Activated CD8-positive, alpha-beta T cell treated with anti-CD3 and anti-CD28 coated beads for 36 hours (primary cell): ENCODE data around the gene PBX3. TPM values are rescaled to one million over a fixed set of nuclear protein-coding genes. Genes with fewer than 3 reads are reported as not detected.

Experiments used
- ATAC-seq: fragments of 200-7000 bp; cut with Tn5 transposase; one replicate; pipeline ENCODE4 v1.10.0; 2021; ENCODE audit warnings: mild to moderate bottlenecking, moderate library complexity
- CTCF ChIA-PET: fragments of 350-600 bp; sonication (Branson Sonifier 250); formaldehyde crosslinking; loops from one replicate; lab custom pipeline; 2021; ENCODE audit warnings: antibody characterized with exemption; lab: Charles Lee
- POLR2A ChIA-PET: fragments of 350-600 bp; sonication (Branson Sonifier 250); formaldehyde crosslinking; loops from one replicate; lab custom pipeline; 2021; ENCODE audit warnings: antibody characterized with exemption; lab: Charles Lee
- DNase-seq: peaks from one replicate; pipeline ENCODE4 v3.0.0-alpha.2; 2020
- H3K27ac Mint-ChIP-seq: one replicate; pipeline ENCODE4 v1.8.0; 2021; ENCODE audit warnings: mild to moderate bottlenecking, mixed read lengths
- H3K27me3 Mint-ChIP-seq: one replicate; pipeline ENCODE4 v1.8.0; 2021; ENCODE audit warnings: mixed read lengths
- H3K36me3 Mint-ChIP-seq: one replicate; pipeline ENCODE4 v1.8.0; 2021; ENCODE audit warnings: low read depth, mixed read lengths
- H3K4me1 Mint-ChIP-seq: one replicate; pipeline ENCODE4 v1.8.0; 2021; ENCODE audit warnings: low read depth, mixed read lengths
- H3K4me3 Mint-ChIP-seq: one replicate; pipeline ENCODE4 v1.8.0; 2021; ENCODE audit warnings: mild to moderate bottlenecking, moderate library complexity, mixed read lengths
- H3K9me3 Mint-ChIP-seq: one replicate; pipeline ENCODE4 v1.8.0; 2021; ENCODE audit warnings: mixed read lengths
- CTCF ChIP-seq: fragments of 200-600 bp; IDR thresholded peaks from one replicate; pipeline ENCODE4 v1.8.0; 2022; ENCODE audit warnings: antibody characterized with exemption, mild to moderate bottlenecking
- intact Hi-C: fragments of 100-400 bp; cut with micrococcal nuclease; formaldehyde crosslinking; loops from one replicate; pipeline ENCODE4 v1.10.0; 2022
- total RNA-seq, 2 experiments: library from RNA; stranded (reverse); gene quantifications; one replicate each; pipeline ENCODE4 v1.2.3, GENCODE V29; 2021

Gene PBX3
- total RNA-seq, 2 experiments from 2014 or later, result 11.5 to 14.1 TPM

GRCh38 chr9:125826850-125827249 is 79.7 kb downstream of the PBX3 start:
- TF ChIP-seq CTCF, result no peak
- intact Hi-C loops, result loop anchor here (10.0 kb wide), 1 partner anchor 192 kb away; no protein-coding TSS in a partner anchor
- DNase-seq, result no peak
- CTCF ChIA-PET, result interaction anchor here (1.3 kb wide), 1 partner anchor 9 kb away, joined by 3 read pairs; no protein-coding TSS in a partner anchor
- Mint-ChIP-seq H3K9me3 (no peaks in the 10 kb centered on the region), H3K4me3 (no peak overlapping the region), H3K27ac (no peak overlapping the region), H3K36me3 (no peaks in the 10 kb centered on the region), H3K27me3 (no peaks in the 10 kb centered on the region), H3K4me1 (peaks cover 48% of the 10 kb centered on the region)
- POLR2A ChIA-PET, result interaction anchor here (0.6 kb wide), 1 partner anchor 925 kb away, joined by 3 read pairs; no protein-coding TSS in a partner anchor
- ATAC-seq, result no peak

- Mint-ChIP-seq H3K9me3 (no peaks in the 10 kb centered on the region), H3K27ac (peak overlapping the region; percentile 85), H3K27me3 (no peaks in the 10 kb centered on the region), H3K36me3 (no peaks in the 10 kb centered on the region), H3K4me3 (peak overlapping the region; percentile 78), H3K4me1 (peaks cover 36% of the 10 kb centered on the region)
- DNase-seq (peak; percentile 74), ATAC-seq (peak; percentile 92)
- TF ChIP-seq CTCF, result no peak
- POLR2A ChIA-PET, result interaction anchor here (0.8 to 1.3 kb wide), 2 partner anchors 12 to 22 kb away, joined by 3 read pairs; no protein-coding TSS in a partner anchor
- CTCF ChIA-PET, result interaction anchor here (1.6 kb wide), 1 partner anchor 272 kb away, joined by 8 read pairs; no protein-coding TSS in a partner anchor
- intact Hi-C loops, result loop anchor here (10.0 kb wide), 1 partner anchor 195 kb away; no protein-coding TSS in a partner anchor
Observed at GRCh38 chr9:125829743-125830142, 82.6 kb downstream of the PBX3 start.

GRCh38 chr9:125831054-125831453 is 83.9 kb downstream of the PBX3 start:
- Mint-ChIP-seq H3K27ac (peak overlapping the region; percentile 70), H3K9me3 (no peaks in the 10 kb centered on the region), H3K36me3 (no peaks in the 10 kb centered on the region), H3K27me3 (no peaks in the 10 kb centered on the region), H3K4me1 (peaks cover 27% of the 10 kb centered on the region), H3K4me3 (peak overlapping the region; percentile 31)
- no peak for ATAC-seq
- no peak for TF ChIP-seq CTCF
- intact Hi-C loops, result no loop called here
- ChIA-PET CTCF (interaction anchor here (1.0 to 1.2 kb wide), 3 partner anchors 11 to 424 kb away, joined by 3 to 5 read pairs (median 3); no protein-coding TSS in a partner anchor), POLR2A (interaction anchor here (1.3 kb wide), 1 partner anchor 13 kb away, joined by 3 read pairs; no protein-coding TSS in a partner anchor)
- no peak for DNase-seq

DNA sequence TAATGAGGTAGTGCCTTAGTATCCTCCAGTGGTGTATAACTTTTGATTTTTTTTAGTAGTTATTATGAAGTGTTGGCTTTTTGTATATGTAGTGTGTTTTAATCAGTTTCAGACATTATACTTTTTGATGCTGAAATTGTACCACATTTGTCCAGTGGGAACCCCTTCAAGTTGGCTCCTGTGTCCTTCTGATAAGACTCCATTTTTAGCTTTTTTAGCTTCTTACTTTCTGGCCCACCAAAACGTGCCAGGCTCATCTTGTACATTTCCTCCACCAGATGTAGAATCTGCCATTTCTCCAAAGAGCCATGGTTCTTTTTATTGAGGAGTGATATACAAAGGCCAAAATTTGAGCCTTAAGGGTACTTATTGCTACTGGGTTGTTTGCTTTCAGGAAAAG is 84.4 kb downstream of the PBX3 start:
- no peak overlapping the region for H3K27ac Mint-ChIP-seq
- ChIA-PET POLR2A (no interaction called here), CTCF (interaction anchor here (1.2 kb wide), 2 partner anchors 10 to 424 kb away, joined by 3 to 5 read pairs; no protein-coding TSS in a partner anchor)
- no peaks in the 10 kb centered on the region for H3K36me3 Mint-ChIP-seq
- H3K4me1 Mint-ChIP-seq, result peaks cover 27% of the 10 kb centered on the region
- DNase-seq (no peak), ATAC-seq (no peak)
- TF ChIP-seq CTCF, result no peak
- intact Hi-C loops, result no loop called here
- H3K9me3 Mint-ChIP-seq, result no peaks in the 10 kb centered on the region
- H3K4me3 Mint-ChIP-seq, result no peak overlapping the region
- no peaks in the 10 kb centered on the region for H3K27me3 Mint-ChIP-seq

DNA sequence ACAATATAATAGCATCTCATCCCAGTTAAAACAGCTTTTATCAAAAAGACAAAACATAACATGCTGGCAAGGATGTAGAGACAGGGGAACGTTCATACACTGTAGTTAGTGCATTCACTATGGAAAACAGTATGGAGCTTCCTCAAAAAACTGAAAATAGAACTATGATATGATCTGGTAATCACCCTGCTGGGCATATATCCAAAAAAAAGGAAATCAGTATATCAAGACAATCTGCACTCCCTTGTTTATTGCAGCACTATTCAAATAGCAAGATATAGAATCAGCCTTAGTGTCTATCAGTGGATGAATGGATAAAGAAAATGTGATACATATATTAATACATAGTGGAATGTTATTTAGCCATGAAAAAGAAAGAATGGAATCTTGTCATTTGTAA is 88.5 kb downstream of the PBX3 start:
- no peak overlapping the region for H3K4me3 Mint-ChIP-seq
- POLR2A ChIA-PET, result interaction anchor here (0.6 kb wide), 1 partner anchor 45 kb away, joined by 3 read pairs; no protein-coding TSS in a partner anchor
- H3K27ac Mint-ChIP-seq, result no peak overlapping the region
- intact Hi-C loops, result no loop called here
- ATAC-seq (no peak), DNase-seq (no peak)
- CTCF ChIA-PET, result interaction anchor here (0.9 kb wide), 1 partner anchor 9 kb away, joined by 3 read pairs; no protein-coding TSS in a partner anchor
- H3K27me3 Mint-ChIP-seq, result no peaks in the 10 kb centered on the region
- H3K4me1 Mint-ChIP-seq, result peaks cover 9% of the 10 kb centered on the region
- H3K36me3 Mint-ChIP-seq, result no peaks in the 10 kb centered on the region
- no peak for TF ChIP-seq CTCF
- no peaks in the 10 kb centered on the region for H3K9me3 Mint-ChIP-seq
